Amygdala (tissue), 56 donors: Measurements from ENCODE around the gene YPEL1.
A peak's percentile ranks its signal among the peaks of the same experiment; 100 is the strongest.
"Not testable (repeated sequence)": the region's sequence is repeated elsewhere in the genome, so short reads cannot be mapped to it uniquely, and the experiment has no call there.

Experiments used
- DNase-seq, 56 donors: peaks; one replicate each; lab custom pipeline; 2025; lab: John Stamatoyannopoulos, UW

Gene YPEL1

GRCh38 chr22:21725956-21726649 is 9.5 kb downstream of the YPEL1 start:
- DNase-seq: no peak

GRCh38 chr22:21724496-21724895 is 11.1 kb downstream of the YPEL1 start:
- not testable (repeated sequence) for DNase-seq

DNA sequence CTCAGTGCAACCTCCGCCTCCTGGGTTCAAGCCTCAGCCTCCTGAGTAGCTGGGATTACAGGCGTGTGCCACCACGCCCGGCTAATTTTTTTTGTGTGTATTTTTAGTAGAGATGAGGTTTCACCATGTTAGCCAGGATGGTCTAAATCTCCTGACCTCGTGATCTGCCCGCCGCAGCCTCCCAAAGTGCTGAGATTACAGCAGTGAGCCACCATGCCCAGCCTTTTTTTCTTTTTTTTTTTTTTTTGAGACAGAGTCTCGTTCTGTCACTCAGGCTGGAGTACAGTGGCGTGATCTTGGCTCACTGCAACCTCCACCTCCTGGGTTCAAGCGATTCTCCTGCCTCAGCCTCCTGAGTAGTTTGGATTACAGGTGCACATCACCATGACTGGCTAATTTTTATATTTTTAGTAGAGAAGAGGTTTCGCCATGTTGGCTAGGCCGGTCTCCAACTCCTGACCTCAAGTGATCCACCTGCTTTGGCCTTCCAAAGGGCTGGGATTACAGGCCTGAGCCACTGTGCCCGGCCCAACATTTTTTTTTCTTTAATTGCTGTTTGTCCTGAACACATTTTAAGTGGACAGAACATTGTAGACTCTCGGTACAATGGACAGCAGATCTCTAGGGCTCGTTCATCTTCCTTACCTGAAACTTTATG is 14.3 kb downstream of the YPEL1 start:
- not testable (repeated sequence) for DNase-seq

- not testable (repeated sequence) for DNase-seq
These were observed 15.3 kb downstream of the YPEL1 start for GRCh38 chr22:21720191-21720859.

- DNase-seq: no peak
These were observed 16.6 kb downstream of the YPEL1 start for GRCh38 chr22:21719024-21719423.

DNA sequence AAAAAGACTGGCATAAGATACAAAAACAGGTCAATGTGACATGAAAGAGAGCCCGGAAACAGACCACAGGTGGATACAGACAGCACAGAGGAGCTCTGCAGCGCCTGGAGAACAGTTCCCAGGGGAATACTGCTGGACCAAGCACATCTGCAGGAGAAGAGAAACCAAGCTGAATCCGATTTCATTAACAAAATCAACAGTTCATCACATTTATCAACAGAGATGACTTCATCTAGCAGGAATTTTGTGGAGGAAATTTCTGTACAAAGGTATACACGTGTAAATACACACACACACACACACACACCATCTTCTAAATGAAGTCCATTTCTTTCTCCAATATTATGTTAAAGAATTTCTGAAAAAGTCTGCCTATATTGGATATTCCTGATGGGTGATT is 17.1 kb downstream of the YPEL1 start:
- DNase-seq: no peak

DNA sequence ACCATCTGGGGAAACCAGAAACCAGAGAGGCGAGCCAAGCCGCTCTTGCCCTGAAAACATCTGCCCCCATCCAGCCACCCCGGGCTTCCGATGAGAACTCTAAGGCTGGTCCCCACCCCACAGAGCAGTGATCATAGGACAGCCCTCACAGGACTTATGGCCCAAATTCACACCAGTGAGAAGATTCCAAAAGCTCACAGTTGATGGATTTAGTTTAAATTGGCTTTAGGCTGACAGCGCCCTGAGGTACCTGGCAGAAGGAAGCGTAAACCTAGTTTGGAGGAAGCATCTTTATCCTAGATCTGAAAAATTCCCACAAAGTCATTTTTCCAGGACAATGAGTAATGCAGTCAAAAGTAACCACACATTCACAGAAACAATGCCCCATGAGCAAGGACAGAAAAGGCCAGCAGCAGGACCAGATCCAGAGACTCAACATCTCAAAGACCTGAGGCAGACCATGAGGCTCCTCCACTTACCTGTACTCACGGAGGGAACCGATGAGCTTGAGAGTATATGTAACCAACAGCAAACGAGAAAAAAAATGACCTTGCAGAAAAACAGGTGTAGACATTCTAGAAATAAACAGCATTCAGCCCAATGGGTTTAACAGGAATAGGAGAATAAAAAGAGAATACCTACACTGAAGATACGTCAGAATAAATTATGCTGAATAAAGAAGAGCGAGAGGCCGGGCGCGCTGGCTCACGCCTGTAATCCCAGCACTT is 19.0 kb downstream of the YPEL1 start:
- DNase-seq: not testable (repeated sequence)

DNA sequence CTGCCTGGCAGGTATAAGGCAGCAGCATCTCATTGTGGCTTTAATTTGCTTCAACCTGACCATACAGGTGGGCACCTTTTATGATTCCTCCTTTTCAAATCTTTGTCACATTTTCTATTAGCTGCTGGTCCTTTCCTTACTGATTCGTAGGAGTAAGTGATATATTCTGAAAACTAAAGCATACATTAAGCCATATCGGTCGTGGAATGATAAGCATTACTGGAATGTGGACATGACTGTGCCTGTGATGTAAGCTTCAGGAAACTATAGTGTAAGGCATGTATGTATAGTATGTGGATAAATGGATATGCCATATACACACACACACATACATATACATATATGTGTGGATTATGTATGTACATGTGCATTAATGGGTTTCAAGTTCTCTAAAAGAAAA is 20.8 kb downstream of the YPEL1 start:
- no peak for DNase-seq

DNA sequence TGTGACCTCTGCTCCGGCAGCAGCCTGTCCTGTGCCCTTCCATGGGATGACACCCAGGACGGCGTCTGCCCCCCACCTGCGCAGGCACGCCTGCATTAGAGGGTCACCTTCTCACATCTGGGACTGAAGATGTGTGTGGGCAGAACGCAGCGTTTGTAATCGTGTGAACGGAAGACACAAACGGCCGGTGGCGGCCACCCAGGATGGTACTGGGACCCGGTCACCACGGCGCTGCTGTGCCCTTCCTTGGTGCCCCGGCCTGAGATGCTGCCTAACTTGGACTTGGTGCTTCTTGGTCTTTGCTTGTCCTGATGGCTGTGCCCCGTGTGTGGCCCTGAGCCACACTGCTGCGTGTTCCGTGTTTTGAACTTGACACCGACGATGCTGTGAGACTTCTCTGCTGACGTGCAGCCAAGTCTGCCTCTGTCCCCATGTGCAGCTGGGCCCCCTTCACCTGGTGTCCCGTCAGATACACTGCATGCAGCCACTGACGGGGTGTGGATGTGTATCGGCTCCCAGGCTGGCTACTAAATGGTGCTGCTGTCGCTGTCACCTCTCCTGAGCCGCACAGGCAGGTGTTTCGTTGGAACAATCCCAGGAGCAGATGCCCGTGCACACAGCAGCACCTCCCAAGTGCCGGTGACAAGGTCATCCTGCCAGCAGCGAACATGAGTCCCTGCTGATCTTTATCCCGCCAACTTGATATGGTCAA is 21.4 kb downstream of the YPEL1 start:
- no peak for DNase-seq

GRCh38 chr22:21713428-21714058 is 22.1 kb downstream of the YPEL1 start:
- DNase-seq: peak in 1 of 56 donors; percentile 5

GRCh38 chr22:21712751-21713427 is 22.7 kb downstream of the YPEL1 start:
- peak in 51 of 56 donors; percentile 4 to 87 (median 58) for DNase-seq

DNA sequence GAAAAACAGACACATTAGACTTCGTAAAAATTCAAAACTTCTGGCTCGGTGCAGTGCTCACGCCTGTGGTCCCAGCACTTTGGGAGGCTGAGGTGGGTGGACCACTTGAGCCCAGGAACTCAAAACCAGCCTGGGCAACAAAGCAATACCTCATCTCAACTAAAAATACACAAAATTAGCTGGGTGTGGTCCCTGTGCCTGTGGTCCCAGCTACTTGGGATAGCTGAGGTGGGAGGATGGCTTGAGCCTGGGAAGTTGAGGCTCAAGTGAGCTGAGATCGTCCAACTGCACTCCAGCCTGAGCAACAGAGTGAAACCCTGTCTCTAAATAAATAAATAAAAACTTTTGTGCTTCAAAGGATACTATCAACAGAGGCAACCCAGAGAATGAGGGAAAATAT is 23.7 kb downstream of the YPEL1 start:
- no peak for DNase-seq

GRCh38 chr22:21710156-21710555 is 25.4 kb downstream of the YPEL1 start:
- DNase-seq: no peak

DNA sequence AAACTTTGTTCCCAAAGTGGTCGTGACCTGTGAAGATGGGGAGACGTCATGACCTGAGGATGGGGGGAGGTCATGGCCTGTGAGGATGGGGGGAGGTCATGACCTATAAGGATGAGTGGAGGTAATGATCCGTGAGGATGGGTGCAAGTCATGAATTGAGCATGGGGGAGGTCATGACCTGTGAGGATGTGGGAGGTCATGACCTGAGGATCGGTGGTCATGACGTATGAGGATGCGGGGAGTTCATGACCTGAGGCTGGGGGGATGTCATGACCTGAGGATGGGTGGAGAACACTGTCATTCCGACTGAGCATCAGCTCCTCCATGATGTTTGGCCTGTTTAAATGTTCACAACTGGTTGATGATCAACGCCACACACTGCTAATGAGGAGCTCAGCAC is 25.9 kb downstream of the YPEL1 start:
- DNase-seq: no peak

- no peak for DNase-seq
These were observed 26.6 kb downstream of the YPEL1 start for GRCh38 chr22:21708960-21709359.

DNA sequence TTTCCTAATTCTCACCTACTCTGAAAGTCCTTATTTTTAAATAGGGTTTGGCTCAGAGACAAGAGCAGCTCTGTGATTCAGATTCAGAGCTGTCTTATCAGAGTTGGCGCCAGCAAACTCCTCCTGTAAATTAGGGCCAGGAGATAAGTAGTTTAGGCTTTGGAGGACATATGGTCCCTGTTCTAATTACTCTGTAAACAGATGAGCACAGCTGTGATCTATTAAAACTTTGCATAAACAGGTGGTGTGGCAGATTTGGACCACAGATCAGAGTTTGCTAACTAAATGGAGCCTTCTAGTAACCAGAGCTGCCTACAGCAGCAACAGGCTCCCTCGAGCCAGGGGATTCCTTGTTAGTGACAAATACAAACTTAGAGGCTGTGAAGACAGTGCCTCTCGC is 27.9 kb downstream of the YPEL1 start:
- DNase-seq: no peak

DNA sequence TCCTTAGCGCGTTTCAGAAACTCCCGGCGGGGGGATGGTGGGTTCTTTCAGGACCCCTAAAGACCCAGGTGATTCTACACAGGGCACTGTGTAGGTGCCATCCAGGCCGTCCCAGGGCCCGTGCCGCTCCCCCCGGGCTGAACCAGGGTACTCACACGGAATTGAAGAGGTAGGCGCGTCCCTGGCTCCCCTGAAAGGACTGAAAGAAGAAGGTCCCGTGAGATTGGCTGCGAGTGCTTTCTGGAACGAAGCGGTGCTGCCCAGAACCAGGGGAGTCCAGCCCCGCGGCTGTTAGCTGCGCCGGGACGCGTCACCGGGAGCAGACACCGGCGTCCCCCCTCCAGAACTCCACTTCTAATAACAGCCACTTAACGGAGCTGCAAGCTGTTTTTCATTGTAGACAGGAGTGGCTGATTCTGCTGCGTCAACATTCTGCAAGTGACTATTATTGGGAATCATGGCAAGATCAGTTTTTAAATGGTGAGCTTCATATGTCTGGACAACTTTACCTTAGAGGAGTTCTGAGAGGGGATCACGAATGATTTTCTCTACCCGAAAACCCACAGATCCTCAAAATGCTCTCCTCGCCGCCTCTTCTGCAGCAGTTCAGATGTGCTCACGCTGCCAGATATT is 31.8 kb downstream of the YPEL1 start:
- no peak for DNase-seq

DNA sequence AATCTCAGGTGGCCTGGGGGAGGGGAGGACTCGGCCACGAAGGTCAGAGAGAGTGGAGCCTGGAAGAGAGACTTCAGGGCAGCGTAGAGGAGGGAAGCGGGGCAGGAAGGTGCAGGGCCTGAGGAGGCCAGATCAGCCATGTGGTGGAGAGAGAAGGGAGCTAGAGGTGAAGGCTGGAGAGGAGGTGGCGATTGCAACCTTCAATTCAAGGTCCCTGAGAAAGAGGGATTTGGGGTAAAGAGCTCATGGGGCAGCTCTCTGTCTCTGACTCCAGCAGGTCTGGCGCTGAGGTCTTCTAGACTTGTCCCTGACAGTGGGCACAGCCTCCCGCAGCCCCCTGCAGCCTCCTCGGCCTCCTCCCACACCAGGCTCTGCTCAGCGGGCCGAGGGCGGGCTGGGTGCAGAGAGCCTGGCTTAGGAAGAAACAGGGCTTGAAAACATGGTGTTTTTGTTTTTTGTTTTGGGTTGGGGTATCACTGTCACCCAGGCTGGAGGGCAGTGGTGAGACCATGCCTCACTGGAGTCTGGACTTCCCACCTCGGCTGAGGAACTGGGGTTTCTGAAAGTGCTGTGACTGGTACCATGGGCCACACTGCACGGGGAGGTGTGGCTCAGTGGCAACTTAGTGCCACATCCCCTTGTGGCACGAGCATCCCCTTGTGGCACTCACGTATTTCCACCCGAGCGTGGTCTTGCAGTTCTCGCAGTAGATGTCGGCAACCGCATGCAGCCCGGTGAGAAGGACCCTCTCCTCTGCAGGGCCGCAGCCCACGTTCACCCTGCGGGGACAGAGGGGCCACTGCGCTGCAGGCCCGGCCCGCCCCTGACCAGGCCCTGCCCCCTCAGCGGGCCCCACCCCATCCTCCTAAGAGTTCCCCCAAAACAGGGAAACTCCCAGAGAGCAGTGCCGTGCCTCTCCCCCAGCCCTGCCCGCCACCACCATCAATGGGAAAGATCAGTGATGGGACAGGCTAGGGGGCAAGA is 32.6 kb downstream of the YPEL1 start:
- no peak for DNase-seq
